ENCODE results near the gene ANKRD55.

The ANKRD55 gene

DNA sequence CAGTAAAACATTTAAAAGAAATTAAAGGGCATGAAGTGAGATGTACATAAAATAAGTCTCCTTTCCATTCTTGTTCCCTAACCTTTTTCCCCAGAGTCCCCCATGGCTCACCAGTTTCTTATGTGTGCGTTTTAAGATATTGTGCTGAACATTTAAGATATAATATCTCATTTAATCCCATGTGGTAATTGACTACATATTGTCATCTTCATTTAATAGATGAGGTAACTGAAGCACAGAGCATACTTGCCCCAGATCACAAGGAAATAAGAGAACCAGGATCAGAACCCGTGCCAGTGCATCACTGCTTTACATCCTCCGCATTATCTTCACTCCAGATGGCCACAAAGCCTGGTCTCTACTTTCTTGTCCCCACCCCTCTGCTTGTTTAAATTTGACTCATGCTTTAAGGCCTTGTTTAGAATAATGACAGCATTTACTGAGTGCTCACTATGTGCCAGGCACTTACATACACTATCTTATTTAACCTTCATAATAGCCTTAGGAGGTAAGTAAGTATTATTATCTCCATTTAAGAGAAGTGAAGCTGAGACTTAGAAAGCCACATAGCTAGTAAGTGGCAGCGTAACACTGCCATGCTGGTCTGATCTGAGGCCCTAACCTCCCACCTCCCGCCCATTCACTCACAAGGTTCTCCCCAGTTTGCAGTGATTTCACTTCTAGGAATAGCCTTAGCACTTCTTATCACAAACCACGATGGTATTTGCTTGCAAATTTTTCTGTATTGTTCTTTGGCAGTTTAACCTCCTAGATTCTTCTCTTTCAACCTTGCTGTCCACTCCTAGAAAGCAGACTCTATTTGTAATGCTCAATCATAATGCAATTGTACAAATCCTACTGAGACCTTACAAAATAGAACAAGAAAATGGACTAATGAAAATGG lies 160.0 kb downstream of the ANKRD55 start:
- DNase-seq, result no peak

DNA sequence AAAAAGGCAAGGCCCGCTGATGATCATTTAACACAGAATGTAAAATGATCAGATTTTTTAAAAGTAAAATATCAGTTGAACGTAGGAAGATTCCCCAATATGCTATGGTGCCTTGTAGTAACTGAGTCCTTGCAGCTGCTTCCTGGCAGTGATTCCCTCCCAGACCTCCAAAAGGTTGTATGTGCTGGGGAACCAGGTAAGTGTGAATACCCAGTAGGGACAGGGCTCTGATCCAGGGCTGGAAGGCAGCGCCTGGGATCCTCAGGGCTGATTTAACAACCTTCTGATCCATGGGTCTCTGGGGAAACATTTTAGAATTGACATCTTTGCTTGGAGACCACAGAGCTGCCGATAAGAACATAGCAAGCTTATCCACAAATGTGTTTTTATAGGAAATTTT lies 161.7 kb downstream of the ANKRD55 start:
- no peak for DNase-seq

DNA sequence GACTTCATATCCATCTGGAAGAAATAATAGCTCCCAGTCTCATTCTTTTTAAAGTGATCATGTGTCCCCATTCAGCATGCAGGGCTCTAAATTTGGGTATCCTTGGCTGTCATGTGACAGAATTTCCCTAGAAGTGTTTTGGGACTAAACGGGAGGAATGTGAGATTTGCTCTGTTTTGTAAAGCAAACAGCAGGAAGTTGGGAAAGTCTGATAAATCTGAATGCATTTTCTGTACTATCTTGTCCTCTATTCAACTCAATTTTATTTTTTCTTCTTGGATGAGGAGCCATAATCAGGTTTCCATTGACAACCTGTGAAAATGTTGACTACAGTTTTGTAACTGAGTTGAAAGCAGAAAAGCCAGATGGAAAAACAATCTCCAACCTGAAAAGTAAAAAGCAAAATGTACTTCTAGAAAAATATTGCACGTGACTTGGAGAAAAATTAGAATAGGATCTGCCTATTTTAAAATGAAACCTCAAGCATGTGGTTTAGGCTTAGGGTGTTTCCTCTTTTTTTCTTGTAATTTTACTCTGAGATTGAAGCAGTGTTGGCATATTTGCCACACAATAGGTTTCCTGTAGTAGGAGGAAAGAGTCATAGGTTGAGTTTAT lies 162.2 kb downstream of the ANKRD55 start:
- no peak for DNase-seq

DNA sequence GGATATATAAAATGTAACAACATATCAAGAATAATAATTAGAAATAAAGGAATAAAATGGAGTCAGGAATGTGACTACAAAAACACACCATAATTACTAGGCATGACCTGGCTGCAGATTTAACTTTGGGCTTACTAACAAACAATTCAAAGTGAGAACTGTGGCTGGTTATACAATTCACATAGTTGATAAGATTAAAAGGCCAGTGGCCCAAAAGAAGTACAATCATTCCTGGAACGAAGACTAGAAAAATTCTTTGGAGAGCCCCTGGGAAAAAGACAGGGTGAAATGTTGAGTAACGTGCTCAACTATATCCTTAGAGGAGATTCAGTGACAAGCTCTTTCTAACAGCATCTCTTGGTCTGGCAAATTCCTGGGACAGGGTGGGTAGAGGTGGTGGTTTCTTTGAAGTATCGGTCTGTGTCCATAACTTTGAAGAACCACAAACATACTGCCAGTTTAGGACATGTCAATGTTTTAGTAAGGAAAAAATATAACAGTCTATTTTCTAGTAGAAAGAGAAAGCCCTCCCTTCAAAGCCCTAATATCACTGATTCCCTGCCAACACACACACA lies 163.4 kb downstream of the ANKRD55 start:
- no peak for DNase-seq

DNA sequence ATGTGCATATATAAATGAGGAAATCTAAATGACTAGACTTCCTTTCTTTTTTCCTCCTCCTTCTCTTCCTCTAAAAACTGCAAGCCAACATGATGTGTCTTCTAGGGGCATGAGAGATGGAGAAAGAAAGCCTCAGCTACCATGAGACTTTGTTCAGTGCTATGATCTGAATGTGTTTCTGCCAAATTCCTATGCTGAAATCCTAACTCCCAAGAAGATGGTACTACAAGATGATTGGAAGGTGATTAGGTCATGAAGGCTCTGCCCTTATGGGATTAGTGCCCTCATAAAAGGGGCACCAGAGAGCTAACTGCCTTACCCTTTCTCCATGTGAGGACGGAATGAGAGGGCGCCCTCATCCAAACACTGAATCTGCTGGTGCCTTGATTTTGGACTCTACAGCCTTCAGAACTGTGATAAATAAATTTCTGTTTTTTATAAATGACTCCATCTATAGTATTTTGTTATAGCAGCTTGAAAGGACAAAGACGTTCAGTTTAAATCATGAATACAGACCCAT lies 166.1 kb downstream of the ANKRD55 start:
- DNase-seq, result no peak

DNA sequence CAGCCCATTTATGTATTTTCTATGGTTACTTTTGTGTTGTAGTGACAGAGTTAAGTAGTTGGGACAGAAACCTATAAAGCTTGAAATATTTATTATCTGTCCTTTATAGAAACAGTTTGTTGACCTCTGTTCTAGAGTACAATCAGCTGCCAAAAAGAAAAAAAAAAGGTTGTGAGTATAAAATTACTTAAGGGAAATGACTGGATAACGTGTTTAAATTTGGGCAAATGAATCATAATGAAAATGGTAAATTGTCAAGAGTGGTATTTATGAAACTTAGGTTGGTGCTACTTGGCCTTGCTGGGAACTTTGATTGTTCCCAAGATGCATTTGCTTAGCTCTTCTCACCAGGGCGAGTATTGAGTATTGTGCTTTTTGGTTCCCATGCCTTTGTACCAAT lies 168.1 kb downstream of the ANKRD55 start:
- no peak for DNase-seq

DNA sequence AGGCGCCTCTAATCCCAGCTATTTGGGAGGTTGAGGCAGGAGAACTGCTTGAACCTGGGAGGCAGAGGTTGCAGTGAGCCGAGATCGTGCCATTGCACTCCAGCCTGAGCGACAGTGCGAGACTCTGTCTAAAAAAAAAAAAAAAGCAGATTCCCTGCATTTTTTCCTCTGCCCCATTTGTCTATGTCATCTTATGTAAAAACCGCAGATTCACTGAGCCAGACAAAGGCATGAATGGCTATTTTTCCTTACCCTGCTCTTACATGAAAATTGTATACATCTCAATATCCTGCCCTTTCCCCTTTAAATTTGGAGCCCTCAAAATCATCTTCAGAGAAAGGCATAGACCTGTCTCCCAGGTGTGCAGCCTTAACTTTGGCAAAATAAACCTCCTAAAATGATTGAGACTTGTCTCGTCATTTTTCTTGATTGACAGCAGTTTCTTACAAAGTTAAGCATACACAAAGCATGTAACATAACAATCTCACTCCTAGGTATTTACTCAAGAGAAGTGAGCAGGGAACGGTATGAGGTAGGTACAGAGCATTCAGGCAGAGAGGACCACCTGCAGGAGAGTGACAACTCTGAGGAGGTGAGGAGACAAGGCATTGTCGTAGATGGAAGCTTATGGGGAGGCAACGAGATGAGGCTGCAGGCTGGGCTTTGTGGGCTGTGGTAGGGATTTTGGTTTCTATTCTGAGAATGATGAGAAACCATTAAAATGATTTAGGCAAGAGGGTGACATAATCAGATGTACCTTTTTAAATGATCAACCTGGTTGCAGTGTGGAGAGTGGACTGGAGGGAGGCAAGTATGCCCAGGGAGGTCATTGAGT lies 172.6 kb downstream of the ANKRD55 start:
- DNase-seq, result no peak

DNA sequence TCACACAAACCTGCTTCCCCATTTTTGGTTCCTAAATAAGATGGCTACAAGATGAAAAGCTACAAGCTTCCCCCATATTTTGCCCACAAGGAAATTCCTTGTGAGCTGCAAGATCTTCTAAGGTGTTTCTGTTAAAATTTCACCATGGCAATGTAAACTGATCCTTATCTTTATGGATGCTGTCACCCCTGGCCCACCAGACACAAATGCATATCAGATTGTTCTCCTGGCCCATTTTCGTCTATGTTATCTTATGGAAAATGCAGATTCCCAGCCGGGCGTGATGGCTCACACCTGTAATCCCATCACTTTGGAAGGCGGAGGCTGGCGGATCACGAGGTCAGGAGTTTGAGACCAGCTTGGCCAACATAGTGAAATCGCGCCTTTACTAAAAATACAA lies 173.3 kb downstream of the ANKRD55 start:
- DNase-seq, result no peak

DNA sequence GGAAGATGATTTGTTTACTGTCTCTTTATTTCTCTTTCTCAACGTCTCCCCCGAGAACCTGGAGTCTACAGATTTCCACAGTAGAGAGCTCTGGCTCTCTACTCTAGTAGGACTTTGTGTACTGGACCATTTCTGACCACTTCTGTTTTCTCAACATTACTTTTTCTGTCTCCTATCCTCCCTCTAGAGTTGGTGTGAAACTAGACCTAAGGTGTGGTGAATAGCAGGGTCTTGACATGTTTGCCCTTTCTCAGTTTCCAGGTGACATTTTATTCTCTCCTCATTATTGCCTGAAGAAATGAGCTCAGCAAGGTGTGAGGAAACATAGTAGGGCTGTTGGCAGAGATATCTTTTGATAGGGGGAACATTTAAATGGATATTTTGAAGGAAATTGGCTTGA lies 176.3 kb downstream of the ANKRD55 start:
- DNase-seq, result no peak

DNA sequence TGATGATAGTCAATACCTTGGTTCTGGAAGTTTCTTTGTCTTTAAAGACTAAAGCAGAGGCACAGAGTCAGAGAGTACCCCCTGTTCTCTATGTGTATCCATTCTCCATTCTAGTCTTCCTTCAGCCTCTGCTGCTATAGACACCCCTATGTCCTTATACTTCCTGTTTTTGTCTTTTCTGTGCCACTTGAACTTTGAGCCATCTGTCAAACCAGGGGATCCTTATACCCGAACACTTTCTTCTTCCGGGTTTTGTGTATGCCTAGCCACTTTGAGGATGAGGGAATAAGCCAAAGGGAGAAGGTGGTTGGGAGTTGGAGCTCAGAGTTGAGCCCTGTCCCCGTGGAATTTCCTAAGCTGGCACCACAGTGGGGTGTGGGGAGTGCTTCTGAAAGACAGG lies 177.3 kb downstream of the ANKRD55 start:
- no peak for DNase-seq

DNA sequence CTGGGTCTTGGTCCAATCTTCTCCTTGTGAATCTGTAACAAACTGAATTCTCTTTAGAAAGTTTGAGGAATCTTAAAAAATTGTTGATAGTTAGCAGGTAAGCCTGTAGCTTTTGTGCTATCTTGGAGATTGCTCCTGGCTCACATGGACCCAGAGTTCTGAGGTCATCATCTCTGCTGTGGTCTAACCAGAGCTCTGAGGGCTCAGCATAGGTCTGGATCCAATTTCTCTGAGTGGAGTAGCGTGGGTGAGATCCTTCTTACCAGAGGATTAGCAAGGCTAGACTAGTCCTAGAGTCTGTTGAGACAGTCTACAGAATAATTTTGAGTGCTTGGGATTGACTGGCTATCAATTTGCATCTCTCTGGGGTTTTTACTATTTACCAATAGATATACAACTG lies 177.8 kb downstream of the ANKRD55 start:
- no peak for DNase-seq

DNA sequence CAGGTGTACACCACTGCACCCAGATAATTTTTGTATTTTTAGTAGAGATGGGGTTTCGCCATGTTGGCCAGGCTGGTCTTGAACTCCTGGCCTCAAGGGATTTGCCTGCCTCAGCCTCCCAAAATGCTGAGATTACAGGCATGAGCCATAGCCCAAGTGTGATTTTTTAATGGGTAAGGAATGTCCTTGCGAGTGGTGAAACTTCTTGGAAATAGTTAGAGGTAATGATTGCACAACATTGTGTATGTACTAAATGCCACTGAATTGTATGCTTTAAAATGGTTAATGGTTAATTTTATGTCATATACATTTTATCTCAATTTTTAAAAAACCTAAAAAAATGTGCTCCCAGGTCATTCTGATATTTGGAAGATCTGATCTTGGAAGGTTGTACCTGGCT lies 178.5 kb downstream of the ANKRD55 start:
- no peak for DNase-seq

DNA sequence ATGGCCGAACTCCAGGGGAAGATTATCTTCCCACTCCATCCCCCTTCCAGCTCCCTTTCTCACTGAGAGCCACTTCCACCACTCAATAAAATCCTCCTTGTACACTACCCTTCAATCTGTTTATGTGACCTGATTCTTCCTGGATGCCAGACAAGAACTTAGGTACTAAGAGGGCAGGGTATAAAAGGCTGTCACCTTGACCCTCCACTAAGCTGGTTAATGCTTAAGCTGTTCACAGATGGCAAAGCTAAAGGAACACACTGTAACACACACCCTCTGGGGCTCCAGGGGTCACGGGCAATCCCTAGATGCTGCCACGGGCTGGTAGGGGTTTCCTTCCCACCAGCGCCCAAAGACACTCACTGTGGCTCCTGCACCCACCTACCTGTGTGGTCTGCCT lies 179.8 kb downstream of the ANKRD55 start:
- DNase-seq, result no peak

DNA sequence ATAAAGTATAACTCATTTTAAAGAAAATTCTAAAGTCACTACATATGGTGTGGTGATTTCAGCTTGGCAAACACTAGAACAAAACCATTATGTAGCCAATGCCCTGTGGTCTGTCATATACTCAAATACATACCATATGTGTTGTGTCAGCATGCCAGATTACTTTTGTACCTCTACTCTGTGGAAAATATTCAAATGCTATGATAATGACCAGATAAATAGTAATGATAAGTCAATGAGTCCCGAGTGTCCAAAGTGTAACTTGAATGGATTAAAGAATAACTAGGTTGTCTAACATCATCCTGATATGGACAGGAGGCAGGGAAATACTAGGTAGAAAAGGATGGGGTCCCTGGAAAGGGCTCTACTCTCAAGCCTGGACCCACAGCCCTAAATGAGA lies 180.4 kb downstream of the ANKRD55 start:
- no peak for DNase-seq

DNA sequence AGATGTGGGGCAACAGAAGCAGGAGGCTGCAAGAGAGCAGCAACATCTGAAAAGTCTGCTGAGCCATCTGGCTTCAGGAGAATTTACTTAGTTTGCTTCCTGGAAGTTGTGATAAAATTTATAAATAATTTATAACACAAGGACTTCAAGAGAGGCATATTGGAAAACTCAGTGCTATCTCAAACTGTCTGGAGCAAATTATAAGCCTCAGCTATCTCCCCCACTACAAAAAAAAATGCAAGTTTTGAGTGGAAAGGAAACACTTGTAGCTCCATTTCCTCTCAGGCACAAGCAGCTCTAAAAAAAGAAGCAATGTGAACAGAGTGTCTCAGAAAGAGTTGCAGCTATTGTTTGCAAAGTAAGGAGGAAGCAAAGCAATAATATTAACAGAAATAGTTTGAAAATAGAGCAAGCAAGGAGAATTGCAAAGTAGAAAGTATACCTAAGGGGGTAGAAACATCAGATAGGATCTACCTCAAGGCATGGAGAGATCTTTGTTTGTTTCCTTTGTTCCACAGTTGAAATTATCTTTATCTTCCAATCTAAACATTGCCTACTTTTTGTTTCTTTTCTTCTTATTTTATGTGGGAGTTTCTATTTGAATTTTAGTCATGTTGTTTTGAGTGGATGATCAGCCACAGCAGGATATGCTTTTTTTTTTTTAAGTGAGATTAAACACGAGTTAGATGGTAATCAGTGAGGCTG lies 182.4 kb downstream of the ANKRD55 start:
- no peak for DNase-seq

All from NCI-H345 (cell line).